ENCODE measurements around the gene GAL3ST3. TPM values are rescaled to one million over a fixed set of nuclear protein-coding genes. Genes with fewer than 3 reads are reported as not detected.

The GAL3ST3 gene
- total RNA-seq, 2 donors from 2014 or later, result 0.66 to 2.6 TPM

- ATAC-seq (no peak), DNase-seq (no peak)
- H3K36me3 ChIP-seq (replicated peaks in 1 of 2; ENCODE audit: insufficient read depth in 1 of 2, low read depth in 2 of 2), result no peaks in the 10 kb centered on the region
- H3K27ac ChIP-seq, result no peak overlapping the region
- intact Hi-C loops (cut with DNase I), result no loop called here
- no peak overlapping the region for H3K4me3 ChIP-seq
- WGBS, 2 donors, result 94 to 95% methylated on average over 67 to 77 of the region's 81 CpGs
- TF ChIP-seq, protein P1, sequence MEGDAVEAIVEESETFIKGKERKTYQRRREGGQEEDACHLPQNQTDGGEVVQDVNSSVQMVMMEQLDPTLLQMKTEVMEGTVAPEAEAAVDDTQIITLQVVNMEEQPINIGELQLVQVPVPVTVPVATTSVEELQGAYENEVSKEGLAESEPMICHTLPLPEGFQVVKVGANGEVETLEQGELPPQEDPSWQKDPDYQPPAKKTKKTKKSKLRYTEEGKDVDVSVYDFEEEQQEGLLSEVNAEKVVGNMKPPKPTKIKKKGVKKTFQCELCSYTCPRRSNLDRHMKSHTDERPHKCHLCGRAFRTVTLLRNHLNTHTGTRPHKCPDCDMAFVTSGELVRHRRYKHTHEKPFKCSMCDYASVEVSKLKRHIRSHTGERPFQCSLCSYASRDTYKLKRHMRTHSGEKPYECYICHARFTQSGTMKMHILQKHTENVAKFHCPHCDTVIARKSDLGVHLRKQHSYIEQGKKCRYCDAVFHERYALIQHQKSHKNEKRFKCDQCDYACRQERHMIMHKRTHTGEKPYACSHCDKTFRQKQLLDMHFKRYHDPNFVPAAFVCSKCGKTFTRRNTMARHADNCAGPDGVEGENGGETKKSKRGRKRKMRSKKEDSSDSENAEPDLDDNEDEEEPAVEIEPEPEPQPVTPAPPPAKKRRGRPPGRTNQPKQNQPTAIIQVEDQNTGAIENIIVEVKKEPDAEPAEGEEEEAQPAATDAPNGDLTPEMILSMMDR (IDR thresholded peaks at IDR 0.05), result no peak
- H3K9me3 ChIP-seq, result no peaks in the 10 kb centered on the region
- H3K4me1 ChIP-seq, result peaks cover 18% of the 10 kb centered on the region
- no peaks in the 10 kb centered on the region for H3K27me3 ChIP-seq
Observed at GRCh38 chr11:66042227-66042995, 6.5 kb downstream of the GAL3ST3 start.

DNA sequence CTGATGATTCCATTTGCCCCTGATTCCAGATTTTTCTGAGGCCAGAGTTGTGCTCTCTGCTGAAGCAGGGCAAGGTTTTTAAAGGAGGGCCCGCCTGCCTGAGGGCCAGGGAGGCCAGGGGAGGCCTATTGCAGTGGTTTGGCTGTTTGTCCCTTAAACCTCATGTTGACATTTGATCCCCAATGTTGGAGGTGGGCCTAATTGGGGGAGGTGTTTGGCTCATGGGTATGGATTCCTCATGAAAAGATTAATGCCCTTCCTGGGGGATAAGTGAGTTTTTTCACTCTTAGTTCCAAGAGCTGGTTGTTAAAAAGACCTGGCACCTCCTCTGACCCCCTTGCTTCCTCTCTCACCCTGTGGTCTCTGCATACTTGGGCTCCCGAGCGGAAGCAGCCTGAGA, 9.2 kb downstream of the GAL3ST3 start:
- ATAC-seq (peak; percentile 58), DNase-seq (peak in 3 of 4 donors; percentile 31 to 42 (median 39))
- Histone ChIP-seq H3K36me3 (replicated peaks in 1 of 2; ENCODE audit: insufficient read depth in 1 of 2, low read depth in 2 of 2) (no peaks in the 10 kb centered on the region), H3K4me1 (peaks cover 10% of the 10 kb centered on the region), H3K4me3 (no peak overlapping the region), H3K27me3 (no peaks in the 10 kb centered on the region), H3K27ac (peak overlapping the region in 3 of 4 donors; percentile 28 to 65 (median 55)), H3K9me3 (no peaks in the 10 kb centered on the region)
- TF ChIP-seq POLR2A (IDR thresholded peaks at IDR 0.05), result no peak
- TF ChIP-seq, protein P1 (IDR thresholded peaks at IDR 0.05), result no peak
- 57 to 60% methylated on average over 1 to 3 of the region's 3 CpGs for WGBS, 2 donors
- intact Hi-C loops (cut with DNase I), result no loop called here

DNA sequence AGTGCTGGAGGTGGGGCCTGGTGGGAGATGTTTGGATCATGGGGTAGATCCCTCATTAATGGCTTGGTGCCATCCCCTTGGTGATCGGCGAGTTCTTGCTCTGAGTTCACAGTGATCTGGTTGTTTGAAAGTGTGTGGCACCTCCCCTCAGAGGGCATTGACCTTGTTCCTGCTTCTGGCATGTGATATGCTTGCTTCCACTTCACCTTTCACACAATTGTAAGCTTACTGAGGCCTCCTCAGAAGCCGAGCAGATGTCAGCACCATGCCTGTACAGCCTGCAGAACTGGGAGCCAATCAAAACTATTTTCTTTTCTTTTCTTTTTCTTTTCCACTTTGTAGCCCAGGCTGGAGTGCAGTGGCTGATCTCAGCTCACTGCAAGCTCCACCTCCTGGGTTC, 11.6 kb downstream of the GAL3ST3 start:
- WGBS, 2 donors, result 75 to 77% methylated on average over 1 to 3 of the region's 3 CpGs
- no peak for ATAC-seq
- TF ChIP-seq, protein P1 (IDR thresholded peaks at IDR 0.05), result no peak
- no peak for TF ChIP-seq POLR2A (IDR thresholded peaks at IDR 0.05)
- Histone ChIP-seq H3K4me1 (peaks cover 10% of the 10 kb centered on the region), H3K4me3 (no peak overlapping the region), H3K27ac (no peak overlapping the region), H3K9me3 (no peaks in the 10 kb centered on the region), H3K27me3 (no peaks in the 10 kb centered on the region), H3K36me3 (replicated peaks in 1 of 2; ENCODE audit: insufficient read depth in 1 of 2, low read depth in 2 of 2) (no peaks in the 10 kb centered on the region)
- intact Hi-C loops (cut with DNase I), result no loop called here
- no peak for DNase-seq

GRCh38 chr11:66036334-66036710, 12.6 kb downstream of the GAL3ST3 start:
- no peak for DNase-seq
- H3K4me1 ChIP-seq, result peaks cover 10% of the 10 kb centered on the region
- no peak for ATAC-seq
- no peak overlapping the region for H3K4me3 ChIP-seq
- no peaks in the 10 kb centered on the region for H3K9me3 ChIP-seq
- H3K27me3 ChIP-seq, result no peaks in the 10 kb centered on the region
- H3K27ac ChIP-seq, result no peak overlapping the region
- TF ChIP-seq, protein P1 (IDR thresholded peaks at IDR 0.05), result no peak
- TF ChIP-seq POLR2A (IDR thresholded peaks at IDR 0.05), result no peak
- WGBS, 2 donors, result 77 to 81% methylated on average over 5 of the region's 5 CpGs
- H3K36me3 ChIP-seq (replicated peaks in 1 of 2; ENCODE audit: insufficient read depth in 1 of 2, low read depth in 2 of 2), result no peaks in the 10 kb centered on the region
- intact Hi-C loops (cut with DNase I), result no loop called here

Data from body of pancreas (tissue), 4 donors.